Measurements from ENCODE around the gene ERCC1.

The ERCC1 gene

DNA sequence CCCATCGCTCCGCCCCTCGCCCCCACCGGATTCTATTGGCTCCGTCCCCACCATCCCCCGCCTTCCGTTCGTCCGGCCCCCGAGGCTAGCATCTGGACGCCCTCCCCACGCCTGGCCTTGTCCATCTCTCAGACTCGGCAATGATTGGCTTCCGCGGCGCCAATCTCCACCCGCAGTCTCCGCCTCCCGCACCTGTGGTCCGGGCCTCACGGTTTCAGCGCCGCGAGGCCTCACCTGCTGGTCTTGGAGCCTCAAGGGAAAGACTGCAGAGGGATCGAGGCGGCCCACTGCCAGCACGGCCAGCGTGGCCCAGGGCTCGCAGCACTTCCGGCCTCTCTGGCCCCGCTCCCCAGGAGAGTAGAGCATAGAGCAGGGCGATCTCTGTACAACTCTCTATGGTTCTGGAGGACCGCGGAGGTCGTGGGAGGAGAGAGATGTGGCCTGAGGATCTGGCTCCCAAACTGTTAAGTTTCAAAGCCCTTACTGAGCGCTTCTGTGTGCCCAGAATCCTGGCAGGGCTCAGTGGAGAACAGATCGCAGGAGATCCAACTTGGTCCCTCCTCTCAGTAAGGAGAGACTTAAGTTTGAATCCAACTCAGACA is at the start of gene ERCC1:
Gene ERCC1, minus strand, starts transcription at position 329 of the 602 bp plus-strand sequence. CDS start 543 bp downstream, outside the sequence.
- DNase-seq (ENCODE audit: low spot score) = peak; percentile 95

DNA sequence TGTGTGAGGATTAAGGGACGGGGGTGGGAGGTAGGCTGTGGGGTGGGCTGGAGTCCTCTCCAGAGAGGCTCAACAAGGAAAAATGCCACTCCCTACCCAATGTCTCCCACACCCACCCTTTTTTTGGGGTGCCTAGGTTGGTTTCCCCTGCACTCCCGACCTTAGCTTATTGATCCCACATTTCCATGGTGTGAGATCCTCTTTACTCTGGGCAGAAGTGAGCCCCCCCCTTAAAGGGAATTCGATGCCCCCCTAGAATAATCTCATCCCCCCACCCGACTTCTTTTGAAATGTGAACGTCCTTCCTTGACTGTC is 49.6 kb upstream of the ERCC1 start:
- DNase-seq (ENCODE audit: low spot score) = no peak

DNA sequence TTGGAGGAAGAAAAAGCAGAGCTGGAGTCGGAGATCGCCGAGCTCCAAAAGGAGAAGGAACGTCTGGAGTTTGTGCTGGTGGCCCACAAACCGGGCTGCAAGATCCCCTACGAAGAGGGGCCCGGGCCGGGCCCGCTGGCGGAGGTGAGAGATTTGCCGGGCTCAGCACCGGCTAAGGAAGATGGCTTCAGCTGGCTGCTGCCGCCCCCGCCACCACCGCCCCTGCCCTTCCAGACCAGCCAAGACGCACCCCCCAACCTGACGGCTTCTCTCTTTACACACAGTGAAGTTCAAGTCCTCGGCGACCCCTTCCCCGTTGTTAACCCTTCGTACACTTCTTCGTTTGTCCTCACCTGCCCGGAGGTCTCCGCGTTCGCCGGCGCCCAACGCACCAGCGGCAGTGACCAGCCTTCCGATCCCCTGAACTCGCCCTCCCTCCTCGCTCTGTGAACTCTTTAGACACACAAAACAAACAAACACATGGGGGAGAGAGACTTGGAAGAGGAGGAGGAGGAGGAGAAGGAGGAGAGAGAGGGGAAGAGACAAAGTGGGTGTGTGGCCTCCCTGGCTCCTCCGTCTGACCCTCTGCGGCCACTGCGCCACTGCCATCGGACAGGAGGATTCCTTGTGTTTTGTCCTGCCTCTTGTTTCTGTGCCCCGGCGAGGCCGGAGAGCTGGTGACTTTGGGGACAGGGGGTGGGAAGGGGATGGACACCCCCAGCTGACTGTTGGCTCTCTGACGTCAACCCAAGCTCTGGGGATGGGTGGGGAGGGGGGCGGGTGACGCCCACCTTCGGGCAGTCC is 49.0 kb upstream of the ERCC1 start:
- DNase-seq (ENCODE audit: low spot score) = no peak

DNA sequence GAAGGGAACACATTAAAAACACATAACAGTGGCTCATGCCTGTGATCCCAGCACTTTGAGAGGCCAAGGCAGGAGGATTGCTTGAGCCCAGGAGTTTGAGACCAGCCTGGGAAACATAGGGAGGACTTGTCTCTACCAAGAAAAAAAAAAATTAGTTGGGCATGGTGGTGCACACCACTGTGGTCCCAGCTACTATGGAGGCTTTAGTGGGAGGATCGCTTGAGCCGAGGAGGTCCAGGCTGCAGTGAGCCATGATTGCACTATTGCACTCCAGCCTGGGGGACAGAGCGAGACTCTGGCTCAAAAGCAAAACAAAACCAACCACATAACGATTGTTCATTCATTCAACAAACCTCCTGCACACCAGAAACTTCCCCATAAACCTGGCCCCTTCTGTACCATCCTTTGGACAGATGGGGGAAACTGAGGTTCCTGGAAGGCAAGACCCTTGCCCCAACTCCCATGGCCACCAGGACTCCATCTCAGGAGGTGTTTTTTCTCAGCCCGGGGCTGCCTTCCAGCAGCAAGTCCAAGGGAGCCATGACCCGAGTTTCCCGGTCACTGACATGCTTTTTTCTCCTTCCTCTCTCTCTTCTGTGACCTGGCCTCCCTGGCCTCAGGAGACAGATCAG is 48.3 kb upstream of the ERCC1 start:
- DNase-seq (ENCODE audit: low spot score) = no peak

DNA sequence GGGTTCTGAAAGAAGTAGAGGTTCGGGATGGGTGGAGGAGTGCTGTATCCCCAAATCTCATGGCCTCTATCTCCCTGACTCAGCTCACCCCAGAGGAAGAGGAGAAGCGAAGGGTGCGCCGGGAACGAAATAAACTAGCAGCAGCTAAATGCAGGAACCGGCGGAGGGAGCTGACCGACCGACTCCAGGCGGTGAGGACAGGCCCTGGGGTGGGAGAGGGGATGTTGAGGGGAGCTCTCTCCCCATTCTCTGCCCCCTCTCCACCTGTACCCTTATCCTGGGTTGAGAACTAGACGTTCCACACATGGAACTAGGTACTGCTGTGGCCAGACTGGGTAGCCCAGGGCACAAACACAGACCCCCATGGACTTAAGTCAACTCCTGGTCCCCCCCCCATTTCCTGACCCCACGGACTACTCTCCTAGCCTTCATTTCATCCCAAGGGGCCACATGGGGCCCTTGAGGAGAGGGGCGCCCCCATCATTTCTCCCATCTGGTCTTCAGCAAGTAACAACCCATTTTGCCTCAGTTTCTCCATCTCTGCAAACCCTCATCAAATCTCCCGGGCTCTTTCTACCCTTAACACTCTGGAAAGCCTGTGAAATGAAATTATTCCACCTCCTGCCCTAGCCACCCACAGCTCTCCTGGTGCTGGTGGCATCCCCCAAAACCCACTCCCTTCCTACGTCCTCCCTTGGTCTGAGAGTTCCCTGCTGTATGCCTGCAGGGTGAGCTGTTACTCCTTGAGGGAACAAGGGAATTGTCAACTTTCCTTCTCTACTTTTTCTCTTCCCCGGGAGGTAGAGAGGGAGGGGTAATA is 47.6 kb upstream of the ERCC1 start:
- DNase-seq (ENCODE audit: low spot score) = no peak

DNA sequence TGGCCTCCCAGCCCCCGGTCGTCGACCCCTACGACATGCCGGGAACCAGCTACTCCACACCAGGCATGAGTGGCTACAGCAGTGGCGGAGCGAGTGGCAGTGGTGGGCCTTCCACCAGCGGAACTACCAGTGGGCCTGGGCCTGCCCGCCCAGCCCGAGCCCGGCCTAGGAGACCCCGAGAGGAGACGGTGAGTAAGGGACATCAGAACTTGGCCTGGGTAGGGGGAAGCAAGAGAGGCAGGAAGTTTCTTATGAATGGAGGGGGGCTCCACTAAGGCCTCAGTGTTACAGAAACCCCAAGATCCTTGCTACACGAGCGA is 47.0 kb upstream of the ERCC1 start:
- no peak for DNase-seq (ENCODE audit: low spot score)

DNA sequence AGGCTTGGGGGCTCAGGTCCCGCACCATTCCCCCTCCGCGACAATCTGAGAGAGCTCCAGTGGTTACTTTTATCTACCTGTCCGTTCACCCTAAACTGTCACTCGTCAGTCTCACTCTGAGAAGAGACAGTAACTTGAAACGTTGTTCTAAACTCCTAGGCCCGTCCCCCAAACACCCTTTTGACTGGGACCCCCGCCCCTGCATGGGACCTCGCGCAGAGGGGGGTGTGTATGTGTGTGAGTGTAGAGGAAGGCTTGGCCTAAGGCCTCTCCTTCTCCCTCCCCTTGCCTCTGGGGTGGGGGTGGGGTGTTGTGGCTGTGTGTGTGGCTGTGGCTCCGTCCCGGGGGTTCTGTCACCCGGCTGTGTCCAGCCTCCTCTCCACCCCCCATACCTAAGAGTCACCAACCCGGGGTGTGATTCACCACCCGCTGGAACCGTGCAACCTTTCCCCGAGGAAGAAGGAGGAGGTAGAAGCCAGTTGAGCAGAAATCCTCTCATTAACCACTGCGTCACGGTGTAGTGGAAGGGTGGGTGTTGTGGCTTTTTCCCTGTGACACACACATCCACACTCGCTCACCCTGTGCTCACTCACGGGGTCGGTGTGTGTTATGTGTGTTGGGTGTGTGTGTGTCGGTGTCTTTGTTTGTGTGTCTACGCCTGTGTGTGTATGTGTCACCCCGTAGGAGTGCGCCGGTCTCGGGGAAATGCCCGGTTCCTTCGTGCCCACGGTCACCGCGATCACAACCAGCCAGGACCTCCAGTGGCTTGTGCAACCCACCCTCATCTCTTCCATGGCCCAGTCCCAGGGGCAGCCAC is 46.4 kb upstream of the ERCC1 start:
- DNase-seq (ENCODE audit: low spot score) = no peak

DNA sequence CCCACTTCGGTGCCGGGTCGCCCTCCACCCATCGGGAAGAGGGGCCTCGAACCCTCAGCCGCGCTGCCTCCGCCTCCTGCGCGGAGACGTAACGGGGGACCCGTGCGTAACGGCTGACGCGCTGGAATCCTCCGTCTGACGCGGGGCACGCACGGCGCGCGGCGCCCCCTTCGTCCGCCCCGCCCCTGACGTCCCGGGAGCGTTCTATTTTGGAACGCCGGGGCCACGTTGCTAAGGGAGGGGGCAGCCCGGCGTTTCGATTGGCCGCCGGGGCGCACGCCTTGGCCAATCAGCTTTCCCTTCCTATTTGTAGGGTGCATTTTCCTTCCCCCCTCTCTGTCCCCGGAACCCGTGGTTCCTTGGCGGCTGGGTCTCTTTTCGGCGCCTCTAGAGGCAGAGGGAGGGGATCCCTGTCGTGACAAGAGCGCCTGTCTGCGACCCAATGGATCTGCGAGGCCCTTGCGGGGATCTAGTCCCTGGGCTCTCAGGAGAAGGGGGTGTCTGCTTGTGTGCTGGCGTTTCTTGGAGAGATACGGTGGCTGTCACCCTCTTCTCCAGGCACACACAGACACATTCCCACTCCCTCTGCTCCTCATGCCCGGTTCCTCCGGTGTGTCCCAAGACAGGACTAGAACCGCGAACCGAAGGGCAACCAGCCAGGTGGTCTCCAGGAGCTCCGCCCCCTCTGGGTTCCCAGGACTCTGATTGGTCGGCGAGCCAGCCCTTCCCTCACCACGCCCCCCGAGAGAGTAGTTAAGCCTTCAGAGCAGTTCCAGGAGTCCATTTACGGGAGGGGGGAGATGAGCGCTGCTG is 45.6 kb upstream of the ERCC1 start:
- peak; percentile 87 for DNase-seq (ENCODE audit: low spot score)

DNA sequence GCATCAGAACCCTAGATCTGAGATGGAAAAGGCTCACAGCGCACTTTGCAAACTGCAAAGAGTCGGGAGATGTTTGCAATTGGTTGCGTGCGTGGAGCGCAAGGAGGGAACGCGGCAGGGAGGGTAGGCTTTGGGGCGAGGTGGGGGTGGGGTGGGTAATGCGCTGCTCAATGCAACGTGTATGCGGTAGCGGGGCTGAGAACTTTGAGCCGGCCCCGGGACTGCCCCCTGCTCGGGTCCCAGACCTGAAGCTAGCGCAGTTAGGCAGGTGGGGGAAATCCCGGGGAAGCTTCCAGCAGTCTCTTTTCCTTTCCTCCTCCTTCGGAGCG is 45.0 kb upstream of the ERCC1 start:
- no peak for DNase-seq (ENCODE audit: low spot score)

DNA sequence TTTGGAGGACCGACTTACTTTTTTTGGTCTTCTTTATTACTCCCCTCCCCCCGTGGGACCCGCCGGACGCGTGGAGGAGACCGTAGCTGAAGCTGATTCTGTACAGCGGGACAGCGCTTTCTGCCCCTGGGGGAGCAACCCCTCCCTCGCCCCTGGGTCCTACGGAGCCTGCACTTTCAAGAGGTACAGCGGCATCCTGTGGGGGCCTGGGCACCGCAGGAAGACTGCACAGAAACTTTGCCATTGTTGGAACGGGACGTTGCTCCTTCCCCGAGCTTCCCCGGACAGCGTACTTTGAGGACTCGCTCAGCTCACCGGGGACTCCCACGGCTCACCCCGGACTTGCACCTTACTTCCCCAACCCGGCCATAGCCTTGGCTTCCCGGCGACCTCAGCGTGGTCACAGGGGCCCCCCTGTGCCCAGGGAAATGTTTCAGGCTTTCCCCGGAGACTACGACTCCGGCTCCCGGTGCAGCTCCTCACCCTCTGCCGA is 44.5 kb upstream of the ERCC1 start:
- DNase-seq (ENCODE audit: low spot score) = no peak

DNA sequence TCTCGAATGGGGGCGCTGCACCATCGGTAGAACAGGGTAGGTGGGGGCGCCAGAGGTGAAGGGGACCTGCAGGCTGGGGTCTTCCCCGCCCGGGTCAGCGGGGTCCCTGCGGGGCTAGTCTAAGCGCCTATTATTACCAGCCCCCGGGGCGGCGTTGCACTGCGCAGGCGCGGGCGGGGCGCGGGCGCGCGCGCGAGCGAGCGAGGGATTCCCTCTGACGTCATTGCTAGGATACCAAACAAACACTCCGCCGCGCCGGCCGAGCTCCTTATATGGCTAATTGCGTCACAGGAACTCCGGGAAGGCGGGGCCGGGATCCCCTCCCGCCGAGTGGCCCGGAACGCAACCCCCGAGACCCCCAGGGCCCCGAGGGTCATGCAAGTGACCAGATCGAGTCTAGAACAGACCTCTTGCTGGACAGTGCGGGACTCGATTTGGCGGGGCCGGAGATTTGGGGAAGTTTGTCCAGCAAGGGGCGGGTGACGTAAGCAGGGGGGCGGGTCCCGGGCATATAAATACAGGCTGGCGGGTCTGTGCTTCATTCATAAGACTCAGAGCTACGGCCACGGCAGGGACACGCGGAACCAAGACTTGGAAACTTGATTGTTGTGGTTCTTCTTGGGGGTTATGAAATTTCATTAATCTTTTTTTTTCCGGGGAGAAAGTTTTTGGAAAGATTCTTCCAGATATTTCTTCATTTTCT is 43.9 kb upstream of the ERCC1 start, which contains the start of gene FOSB:
Gene FOSB, plus strand, starts transcription at position 541 of the 703 bp plus-strand sequence. CDS start 591 bp downstream, outside the sequence.
- DNase-seq (ENCODE audit: low spot score) = peak; percentile 95

DNA sequence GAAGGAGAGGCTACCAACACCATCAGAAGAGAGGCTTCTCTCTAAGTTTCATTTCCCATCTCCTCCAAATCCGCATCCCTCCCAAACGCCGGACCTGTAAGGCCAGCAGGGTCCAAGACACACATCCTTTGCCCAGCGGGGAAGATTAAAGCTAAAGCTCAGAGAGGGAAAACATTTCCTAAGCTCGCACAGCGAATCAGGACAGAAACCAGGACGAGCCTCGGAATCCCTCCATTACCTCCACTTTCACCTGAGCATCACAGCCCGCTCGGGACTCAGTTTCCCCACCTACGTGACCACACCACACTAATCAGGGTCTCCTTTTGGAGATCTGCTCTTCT is 43.4 kb upstream of the ERCC1 start:
- DNase-seq (ENCODE audit: low spot score) = no peak

DNA sequence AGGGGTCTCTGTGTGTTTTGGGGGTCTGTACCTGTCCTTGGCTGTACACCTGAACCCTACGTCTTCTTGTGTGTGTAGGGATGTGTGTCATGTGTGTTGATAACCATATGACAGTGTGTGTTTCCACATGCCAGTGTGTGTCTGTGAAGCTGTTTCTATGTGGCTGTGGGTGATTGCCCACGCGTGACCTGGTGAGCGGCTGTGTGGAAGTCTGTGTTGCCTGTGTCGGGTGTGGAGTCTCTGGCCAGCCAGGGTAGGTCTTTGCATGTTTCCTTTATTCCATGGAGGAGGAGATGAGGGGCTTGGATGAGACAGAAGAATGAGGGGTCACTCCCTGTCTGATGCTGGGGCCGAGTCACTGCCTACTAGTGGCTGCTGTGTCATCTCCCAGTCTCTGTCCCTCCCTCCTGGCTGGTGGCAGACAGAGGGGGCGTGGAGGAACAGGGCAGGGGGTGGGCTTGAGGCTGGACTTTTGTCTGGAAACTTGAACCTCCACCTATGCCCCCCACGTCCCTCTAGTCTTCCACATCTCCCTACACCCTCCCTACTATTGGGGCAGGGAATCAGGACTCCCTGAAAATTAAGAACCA is 41.2 kb upstream of the ERCC1 start:
- no peak for DNase-seq (ENCODE audit: low spot score)

DNA sequence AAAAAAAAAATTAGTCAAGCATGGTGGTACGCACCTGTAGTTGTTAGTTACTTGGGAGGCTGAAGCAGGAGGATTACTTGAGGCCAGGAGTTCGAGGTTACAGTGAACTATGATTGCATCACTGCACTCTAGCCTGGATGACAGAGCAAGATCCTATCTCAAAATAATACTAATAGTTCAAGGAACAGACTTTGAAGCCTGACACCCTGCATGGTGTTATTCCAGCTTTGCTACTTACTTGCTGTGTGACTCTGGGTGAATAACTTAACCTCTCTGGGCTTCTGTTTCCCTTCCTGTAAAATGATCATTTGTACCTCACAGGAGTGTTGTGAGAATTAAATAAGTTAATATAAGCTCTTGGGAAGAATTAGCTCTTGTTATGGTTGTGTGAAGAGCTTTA is 40.6 kb upstream of the ERCC1 start:
- no peak for DNase-seq (ENCODE audit: low spot score)

DNA sequence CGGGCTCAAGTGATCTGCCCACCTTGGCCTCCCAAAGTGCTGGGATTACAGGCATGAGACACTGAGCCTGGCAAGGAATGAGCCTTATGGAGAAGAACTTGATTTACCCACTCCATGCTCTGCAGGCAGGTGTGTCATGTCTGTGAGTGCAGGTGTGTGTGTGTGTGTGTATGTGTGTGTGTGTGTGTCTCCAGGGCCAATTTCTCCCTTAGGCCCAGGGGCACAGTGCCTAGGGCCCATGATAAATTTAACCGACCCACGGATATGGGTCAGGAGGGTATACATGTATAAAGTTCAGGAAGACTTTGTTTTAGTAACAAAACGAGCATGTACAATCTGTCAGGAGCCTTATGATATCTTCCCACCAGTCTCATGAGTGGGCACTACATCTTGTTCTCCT is 39.5 kb upstream of the ERCC1 start:
- DNase-seq (ENCODE audit: low spot score) = no peak

DNA sequence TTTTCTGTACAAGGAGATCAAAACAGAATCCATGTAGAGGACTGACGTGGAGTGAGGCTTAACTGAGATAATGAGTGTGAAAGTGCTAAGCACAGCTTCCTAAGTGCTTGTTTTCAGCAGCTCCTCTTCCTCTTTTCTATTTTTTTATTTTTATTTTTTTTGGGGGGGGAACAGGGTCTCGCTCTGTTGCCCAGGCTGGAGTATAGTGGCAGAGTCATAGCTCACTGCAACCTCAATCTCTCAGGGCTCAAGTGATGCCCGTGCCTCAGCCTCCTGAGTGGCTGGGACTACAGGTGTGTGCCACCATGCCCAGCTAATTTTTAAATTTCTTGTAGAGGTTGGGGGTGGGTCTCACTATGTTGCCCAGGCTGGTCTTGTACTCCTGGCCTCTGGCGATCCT is 38.5 kb upstream of the ERCC1 start:
- no peak for DNase-seq (ENCODE audit: low spot score)

DNA sequence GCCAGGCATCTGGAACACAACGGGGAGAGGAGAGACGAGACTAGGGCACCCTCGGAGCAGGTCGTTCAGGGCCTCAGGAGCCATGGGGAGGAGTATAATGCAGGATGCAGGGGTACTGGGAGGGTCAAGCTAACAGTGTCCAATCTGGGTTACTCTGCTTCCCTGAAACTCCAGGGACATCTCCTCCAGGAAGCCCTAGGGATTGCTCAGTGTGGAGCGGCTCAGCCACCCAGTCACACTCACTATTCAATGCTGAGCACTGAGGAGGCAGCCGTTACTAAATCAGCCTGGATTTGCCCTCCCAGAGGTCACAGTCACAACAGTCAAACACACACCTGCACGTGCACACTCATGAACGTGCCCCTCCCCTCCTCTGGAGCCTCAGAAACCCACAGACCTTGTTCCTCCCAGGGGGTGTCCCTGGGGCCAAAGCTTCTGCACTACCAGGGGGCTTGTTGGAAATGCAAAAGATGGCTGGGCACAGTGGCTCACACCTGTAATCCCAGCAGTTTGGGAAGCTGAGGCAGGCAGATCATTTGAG is 37.2 kb upstream of the ERCC1 start:
- no peak for DNase-seq (ENCODE audit: low spot score)

DNA sequence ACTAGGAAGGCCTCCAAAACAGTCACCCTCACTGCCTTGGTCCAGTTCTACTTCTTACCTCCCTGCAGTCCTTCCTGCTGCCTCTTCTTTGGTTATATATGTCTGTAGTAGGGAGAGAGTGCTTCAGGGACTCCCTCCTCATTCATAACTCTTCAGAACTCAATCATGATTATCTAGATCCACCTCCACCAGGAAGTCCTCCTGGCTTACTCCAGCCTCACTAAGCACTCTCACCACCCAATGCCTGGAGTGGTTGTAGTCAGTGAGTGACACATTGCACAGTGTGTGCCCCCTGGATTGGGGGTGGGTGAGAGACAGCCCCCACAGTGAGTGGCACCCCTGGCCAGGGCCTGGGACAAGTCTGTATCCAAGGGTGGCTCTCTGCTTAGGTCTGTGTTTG is 34.1 kb upstream of the ERCC1 start:
- DNase-seq (ENCODE audit: low spot score) = no peak

DNA sequence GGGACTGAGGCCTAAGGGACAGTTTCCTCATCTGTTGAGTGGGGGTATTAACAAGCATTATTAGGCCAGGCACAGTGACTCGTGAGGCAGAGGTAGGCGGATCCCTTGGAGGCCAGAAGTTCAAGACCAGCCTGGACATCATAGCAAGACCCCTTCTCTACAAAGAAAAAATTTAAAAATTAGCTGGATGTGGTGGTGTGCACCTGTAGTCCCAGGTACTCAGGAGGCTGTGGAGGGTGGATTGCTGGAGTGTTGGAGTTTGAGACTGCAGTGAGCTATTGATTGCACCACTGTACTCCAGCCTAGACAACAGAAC is 32.7 kb upstream of the ERCC1 start:
- DNase-seq (ENCODE audit: low spot score) = no peak
